ENCODE results near the gene CEP57L1.
"Not testable (repeated sequence)": the region's sequence is repeated elsewhere in the genome, so short reads cannot be mapped to it uniquely, and the experiment has no call there.

The CEP57L1 gene

GRCh38 chr6:109117346-109118035 is 22.2 kb downstream of the CEP57L1 start:
- DNase-seq, result peak; percentile 13

DNA sequence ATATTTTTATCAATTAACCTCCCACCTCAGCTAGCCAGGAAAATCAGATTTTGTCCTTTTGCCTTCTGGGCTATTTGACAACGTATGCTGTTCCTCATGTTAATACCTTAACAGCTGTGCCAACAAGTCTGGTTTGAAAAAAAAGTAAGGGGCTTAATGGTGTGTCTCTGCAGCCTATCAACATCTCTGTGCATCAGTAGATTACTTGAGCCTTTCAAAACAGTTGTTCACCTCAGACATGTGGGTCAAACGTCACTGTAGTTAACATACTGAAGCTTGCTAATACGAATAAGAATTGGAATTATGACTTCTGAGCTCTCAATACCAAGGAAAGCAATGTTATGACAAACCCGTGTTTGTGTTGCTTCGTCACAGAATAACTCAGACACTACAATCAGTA is 23.0 kb downstream of the CEP57L1 start:
- no peak for DNase-seq

GRCh38 chr6:109118871-109119354 is 23.6 kb downstream of the CEP57L1 start:
- no peak for DNase-seq

- no peak for DNase-seq
These were observed 26.1 kb downstream of the CEP57L1 start for GRCh38 chr6:109121411-109121810.

DNA sequence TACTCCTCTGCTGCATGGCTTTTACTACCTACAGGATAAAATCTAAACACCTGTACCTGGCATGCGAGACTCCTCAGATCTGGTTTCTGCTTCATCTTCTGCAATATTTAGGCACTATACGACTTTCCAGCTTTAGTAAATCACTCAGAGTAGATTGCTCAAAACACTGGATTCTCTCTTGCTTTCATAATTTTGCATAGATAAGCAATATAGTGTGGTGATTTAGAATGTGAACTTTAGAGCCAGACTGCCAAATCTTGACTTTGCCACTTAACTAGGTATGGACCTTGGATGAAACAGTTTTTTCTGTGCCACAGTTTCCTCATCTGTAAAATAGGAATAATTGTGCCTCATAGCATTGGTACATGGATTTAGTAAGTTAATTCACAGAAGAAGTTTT is 28.9 kb downstream of the CEP57L1 start:
- no peak for DNase-seq

DNA sequence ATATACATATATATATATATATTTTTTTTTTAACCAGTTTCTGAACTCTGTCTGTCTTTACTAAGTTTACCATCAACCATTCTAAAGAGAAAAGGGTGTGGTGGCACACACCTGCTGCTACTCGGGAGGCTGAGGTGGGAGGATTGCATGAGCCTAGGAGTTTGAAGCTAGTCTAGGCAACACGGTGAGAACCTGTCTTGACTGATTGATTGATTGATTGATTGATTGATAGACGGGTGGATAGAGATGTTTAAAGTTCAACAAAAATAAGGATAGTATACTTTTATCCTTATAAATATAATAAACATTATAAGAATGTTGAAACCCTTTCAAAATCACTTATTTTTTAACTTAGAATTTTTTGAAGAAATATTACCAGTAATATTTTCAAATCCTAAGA is 30.2 kb downstream of the CEP57L1 start:
- DNase-seq, result no peak

- no peak for DNase-seq
These were observed 34.8 kb downstream of the CEP57L1 start for GRCh38 chr6:109130065-109130464.

GRCh38 chr6:109135600-109135999 is 40.3 kb downstream of the CEP57L1 start:
- not testable (repeated sequence) for DNase-seq

- DNase-seq, result not testable (repeated sequence)
These were observed 40.7 kb downstream of the CEP57L1 start for GRCh38 chr6:109136039-109136438.

DNA sequence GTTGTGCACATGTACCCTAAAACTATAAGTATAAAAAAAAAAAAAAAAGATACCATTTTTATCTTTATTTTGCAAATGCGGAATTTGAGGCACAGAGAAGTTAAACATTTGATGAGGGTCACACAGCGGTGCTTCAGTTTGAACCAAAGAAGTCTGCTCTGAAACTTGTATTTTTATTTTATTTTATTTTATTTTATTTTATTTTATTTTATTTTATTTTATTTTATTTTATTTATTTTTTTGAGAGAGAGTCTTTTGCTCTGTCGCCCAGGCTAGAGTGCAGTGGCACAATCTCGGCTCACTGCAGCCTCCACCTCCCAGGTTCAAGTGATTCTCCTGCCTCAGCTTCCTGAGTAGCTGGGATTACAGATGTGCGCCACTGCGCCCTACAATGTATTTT is 41.2 kb downstream of the CEP57L1 start:
- DNase-seq, result not testable (repeated sequence)

- no peak for DNase-seq
These were observed 43.8 kb downstream of the CEP57L1 start for GRCh38 chr6:109139109-109139508.

DNA sequence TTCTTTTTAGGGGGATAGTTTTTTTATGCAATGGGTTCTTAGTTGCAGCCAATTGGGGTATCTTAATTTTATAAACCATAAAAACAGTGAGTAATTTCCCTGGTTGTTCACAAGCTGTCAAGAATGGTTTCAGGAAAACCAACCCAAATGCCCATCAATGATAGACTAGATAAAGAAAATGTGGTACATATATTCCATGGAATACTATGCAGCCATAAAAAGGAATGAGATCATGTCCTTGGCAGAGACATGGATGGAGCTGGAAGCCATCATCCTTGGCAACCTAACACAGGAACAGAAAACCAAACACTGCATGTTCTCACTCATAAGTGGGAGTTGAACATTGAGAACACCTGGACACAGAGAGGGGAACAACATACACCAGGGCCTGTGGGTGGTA is 46.8 kb downstream of the CEP57L1 start:
- not testable (repeated sequence) for DNase-seq

- no peak for DNase-seq
These were observed 47.9 kb downstream of the CEP57L1 start for GRCh38 chr6:109143191-109143590.

GRCh38 chr6:109148251-109148650 is 52.9 kb downstream of the CEP57L1 start:
- not testable (repeated sequence) for DNase-seq

- not testable (repeated sequence) for DNase-seq
These were observed 53.4 kb downstream of the CEP57L1 start for GRCh38 chr6:109148716-109149115.

DNA sequence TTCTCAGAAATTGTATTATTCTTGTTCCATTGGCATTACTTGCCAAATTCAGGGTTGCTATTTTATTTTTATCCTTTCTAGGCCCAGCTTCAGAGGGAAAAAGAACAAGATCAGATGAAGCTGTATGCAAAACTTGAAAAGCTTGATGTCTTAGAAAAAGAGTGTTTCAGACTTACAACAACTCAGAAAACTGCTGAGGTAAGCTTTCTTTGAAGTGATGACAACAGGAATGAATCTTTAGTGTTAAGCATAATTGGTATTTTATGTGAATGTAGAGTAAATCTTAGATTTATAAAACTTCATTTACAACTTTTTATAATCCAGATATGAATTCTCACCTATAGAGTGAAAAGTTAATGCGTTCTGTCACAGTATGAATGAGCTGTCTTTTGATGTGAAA is 58.4 kb downstream of the CEP57L1 start:
- DNase-seq, result no peak

DNA sequence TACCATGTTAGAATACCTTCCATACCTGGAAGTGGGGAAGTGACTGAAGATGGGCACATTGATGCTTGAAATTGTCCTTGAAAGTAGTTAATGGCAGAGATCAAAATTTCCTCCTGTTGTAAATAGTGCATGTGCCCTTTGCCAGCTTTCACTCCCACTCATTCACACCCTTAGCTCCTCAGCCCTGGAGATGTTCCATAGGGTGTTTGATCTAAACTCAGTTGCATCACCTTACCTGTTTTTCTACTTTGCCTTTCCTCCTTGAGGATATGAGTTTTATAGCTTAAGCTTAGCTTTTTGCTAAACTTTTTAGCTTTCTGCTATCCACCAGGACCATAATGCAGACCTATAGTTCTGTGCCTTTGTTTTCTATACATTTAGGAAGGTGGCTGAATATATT is 69.0 kb downstream of the CEP57L1 start:
- DNase-seq, result no peak

DNA sequence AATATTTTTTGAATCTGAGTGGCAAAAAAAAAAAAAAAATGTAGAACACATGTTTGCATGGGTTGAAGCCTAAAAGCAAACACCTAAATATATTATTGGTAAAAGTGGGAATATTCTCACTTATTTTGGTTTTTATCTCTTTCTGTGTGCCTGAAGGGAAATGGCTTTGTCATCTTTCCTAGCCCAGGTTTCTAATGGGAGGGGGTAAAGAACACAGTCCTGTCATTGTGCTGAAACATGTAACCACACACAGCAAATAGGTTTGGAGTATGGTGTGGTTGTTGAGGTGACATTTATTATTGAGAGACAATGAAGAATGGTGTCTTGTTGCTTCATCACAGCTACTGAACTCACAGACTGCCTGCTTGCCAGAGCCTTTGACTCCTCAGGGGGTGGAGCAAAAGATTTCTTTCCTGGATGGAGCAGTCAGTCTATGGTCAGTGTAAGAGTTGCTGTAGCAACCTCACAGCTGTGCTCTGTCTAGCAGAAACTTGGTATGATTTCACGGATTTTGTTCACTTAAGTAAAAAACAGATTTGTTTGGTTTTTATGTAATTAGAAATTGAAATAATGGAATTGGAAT is 70.2 kb downstream of the CEP57L1 start:
- no peak for DNase-seq

GRCh38 chr6:109166673-109167072 is 71.4 kb downstream of the CEP57L1 start:
- DNase-seq, result no peak

GRCh38 chr6:109167562-109167961 is 72.3 kb downstream of the CEP57L1 start:
- no peak for DNase-seq

GRCh38 chr6:109170333-109170732 is 75.0 kb downstream of the CEP57L1 start:
- DNase-seq, result no peak

- DNase-seq, result no peak
These were observed 76.9 kb downstream of the CEP57L1 start for GRCh38 chr6:109172101-109172746.

- no peak for DNase-seq
These were observed 79.6 kb downstream of the CEP57L1 start for GRCh38 chr6:109174916-109175315.

- no peak for DNase-seq
These were observed 83.6 kb downstream of the CEP57L1 start for GRCh38 chr6:109178921-109179320.
